ENCODE data around the gene ADCY1.

DNA sequence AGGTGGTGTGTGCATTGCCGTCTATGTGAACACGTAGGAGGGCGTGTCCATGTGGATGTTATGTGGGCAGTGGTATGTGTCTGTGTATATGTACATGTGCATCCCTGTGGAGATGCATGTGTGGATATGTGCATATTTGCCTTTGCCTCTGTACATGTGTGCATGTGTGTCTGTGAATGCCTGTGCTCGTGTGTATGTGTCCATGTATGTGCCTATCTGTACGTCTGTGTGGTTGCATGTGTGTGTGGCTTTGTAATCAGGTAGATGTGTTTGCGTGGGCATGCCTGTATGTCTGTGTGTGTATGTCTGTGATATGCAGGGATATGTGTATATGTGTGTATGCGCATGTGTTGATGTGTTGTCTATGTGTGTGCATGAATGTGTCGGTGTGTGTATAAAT lies 19.7 kb downstream of the ADCY1 start:
- TF ChIP-seq, protein P1, sequence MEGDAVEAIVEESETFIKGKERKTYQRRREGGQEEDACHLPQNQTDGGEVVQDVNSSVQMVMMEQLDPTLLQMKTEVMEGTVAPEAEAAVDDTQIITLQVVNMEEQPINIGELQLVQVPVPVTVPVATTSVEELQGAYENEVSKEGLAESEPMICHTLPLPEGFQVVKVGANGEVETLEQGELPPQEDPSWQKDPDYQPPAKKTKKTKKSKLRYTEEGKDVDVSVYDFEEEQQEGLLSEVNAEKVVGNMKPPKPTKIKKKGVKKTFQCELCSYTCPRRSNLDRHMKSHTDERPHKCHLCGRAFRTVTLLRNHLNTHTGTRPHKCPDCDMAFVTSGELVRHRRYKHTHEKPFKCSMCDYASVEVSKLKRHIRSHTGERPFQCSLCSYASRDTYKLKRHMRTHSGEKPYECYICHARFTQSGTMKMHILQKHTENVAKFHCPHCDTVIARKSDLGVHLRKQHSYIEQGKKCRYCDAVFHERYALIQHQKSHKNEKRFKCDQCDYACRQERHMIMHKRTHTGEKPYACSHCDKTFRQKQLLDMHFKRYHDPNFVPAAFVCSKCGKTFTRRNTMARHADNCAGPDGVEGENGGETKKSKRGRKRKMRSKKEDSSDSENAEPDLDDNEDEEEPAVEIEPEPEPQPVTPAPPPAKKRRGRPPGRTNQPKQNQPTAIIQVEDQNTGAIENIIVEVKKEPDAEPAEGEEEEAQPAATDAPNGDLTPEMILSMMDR (IDR thresholded peaks at IDR 0.05): no peak
- no peak for TF ChIP-seq POLR2A (IDR thresholded peaks at IDR 0.05)
